ENCODE data around the gene ZNF844. TPM values are rescaled to one million over a fixed set of nuclear protein-coding genes. Genes with fewer than 3 reads are reported as not detected.

Gene ZNF844
- total and polyA plus RNA-seq, 3 donors from 2014 or later: 10.3 to 18.0 (median 15.7) TPM

DNA sequence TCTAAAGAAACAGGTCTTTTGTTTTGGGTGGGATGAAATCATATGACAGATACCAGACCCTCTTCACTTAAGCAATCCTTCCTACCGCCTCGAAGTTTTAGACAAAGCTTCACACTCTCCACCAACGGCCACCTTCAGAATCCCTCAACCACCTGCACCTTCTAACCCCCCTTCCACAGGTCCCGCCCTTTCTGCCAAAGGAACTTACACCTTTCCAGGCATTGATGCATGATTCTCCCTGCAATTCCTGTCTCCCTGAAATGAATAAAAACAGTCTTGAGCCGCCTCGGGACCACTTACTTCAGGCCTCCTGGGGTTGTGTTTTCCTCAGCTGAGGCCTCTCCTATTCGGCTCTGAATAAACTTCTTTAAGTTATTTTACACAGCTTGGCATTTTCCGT lies 29.9 kb upstream of the ZNF844 start:
- no peak for TF ChIP-seq POLR2A (IDR thresholded peaks at IDR 0.05)
- TF ChIP-seq, protein P1, sequence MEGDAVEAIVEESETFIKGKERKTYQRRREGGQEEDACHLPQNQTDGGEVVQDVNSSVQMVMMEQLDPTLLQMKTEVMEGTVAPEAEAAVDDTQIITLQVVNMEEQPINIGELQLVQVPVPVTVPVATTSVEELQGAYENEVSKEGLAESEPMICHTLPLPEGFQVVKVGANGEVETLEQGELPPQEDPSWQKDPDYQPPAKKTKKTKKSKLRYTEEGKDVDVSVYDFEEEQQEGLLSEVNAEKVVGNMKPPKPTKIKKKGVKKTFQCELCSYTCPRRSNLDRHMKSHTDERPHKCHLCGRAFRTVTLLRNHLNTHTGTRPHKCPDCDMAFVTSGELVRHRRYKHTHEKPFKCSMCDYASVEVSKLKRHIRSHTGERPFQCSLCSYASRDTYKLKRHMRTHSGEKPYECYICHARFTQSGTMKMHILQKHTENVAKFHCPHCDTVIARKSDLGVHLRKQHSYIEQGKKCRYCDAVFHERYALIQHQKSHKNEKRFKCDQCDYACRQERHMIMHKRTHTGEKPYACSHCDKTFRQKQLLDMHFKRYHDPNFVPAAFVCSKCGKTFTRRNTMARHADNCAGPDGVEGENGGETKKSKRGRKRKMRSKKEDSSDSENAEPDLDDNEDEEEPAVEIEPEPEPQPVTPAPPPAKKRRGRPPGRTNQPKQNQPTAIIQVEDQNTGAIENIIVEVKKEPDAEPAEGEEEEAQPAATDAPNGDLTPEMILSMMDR (IDR thresholded peaks at IDR 0.05): no peak
- 13 to 19% methylated on average over 8 of the region's 8 CpGs for WGBS, 2 donors
- intact Hi-C loops (cut with DNase I; ENCODE audit: low total_unique reads): no loop called here

DNA sequence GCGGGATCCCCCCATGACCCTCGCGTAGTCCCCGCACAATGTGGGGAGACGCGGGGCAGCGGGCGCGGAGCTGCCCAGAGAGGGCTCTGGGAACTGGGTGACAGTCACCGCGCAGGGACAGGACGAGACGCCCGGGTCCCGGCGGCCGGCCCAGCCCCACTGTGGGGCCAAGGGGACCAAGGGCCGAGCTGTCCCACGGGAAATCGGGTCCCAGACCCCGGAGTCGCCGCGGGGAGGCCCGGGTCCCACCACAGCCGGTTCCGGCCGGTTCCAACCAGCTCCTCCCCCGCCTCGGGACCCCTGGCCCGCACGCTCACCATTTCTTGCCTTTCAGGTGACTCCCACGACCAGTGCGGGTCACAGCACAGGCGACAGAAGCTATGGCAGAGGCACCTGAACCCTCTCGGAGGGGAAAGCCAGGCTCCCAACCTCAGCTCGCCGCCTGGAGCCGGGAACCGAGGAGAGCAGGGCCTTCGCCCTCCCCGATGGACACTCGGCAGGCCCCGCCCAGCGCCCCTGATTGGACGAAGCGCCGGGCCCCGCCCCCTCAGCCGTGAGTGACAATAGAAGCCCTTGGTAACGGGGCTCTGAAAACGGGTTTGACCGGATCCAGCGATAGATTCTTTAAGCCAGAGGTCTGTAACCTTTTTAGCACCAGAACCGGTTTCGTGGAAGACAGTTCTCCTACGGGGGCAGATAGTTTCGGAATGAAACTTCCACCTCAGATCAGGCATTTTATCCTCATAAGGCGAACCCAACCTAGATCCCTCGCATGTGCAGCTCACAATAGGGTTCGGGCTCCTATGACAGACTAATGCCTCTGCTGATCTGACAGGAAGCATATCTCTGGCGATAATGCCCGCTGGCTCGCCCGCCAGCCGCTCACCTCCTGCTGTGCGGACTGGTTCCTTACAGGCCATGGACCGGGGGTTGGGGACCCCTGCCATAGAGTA lies 29.0 kb upstream of the ZNF844 start, which contains the start of gene ZNF433:
ZNF433 (minus strand) TSS at position 460 of the 953 bp plus-strand sequence; CDS start at position 320, 140 bp downstream.
- peak; percentile 98 for DNase-seq
- peak within 1 kb of the TSS; percentile 85 to 91 for H3K4me3 ChIP-seq
- no peaks in the 10 kb centered on the region for H3K9me3 ChIP-seq
- TF ChIP-seq, protein P1 (IDR thresholded peaks at IDR 0.05): no peak
- peak; percentile 79 for TF ChIP-seq POLR2A (IDR thresholded peaks at IDR 0.05)
- no peaks in the 10 kb centered on the region for H3K27me3 ChIP-seq
- H3K27ac ChIP-seq: peak within 1 kb of the TSS; percentile 90 to 93
- peaks cover 7% of the 10 kb centered on the region for H3K4me1 ChIP-seq
- WGBS, 2 donors: 0 to 1% methylated on average over 11 to 68 of the region's 68 CpGs
- intact Hi-C loops (cut with DNase I; ENCODE audit: low total_unique reads): no loop called here
- H3K36me3 ChIP-seq (ENCODE audit: low read depth, missing control alignments): no peaks in the 10 kb centered on the region

More for the DNA sequence above, 29.9 kb upstream of the ZNF844 start:
- H3K4me3 ChIP-seq: peak overlapping the region; percentile 85 to 91
- H3K36me3 ChIP-seq (ENCODE audit: low read depth, missing control alignments): no peaks in the 10 kb centered on the region
- H3K27ac ChIP-seq: peak overlapping the region; percentile 90 to 93
- H3K4me1 ChIP-seq: peaks cover 7% of the 10 kb centered on the region
- H3K27me3 ChIP-seq: no peaks in the 10 kb centered on the region
- DNase-seq: no peak
- H3K9me3 ChIP-seq: no peaks in the 10 kb centered on the region

DNA sequence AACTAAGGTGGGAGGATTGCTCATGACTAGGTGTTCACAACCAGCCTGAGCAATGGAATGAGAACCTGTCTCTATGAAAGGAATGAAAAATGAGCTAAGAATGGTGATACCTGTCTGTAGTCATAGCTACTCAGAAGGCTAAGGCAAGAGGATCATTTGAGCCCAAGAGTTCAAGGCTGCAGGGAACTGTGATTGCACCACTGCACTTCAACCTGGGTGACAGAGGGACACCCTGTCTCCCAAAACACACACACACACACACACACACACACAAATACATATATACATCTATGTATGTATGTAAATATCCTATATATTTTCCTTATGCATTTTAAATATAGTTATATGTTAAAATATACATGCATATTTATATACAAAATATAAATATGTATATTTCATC lies 21.6 kb upstream of the ZNF844 start:
- Histone ChIP-seq H3K27ac (no peak overlapping the region), H3K27me3 (no peaks in the 10 kb centered on the region), H3K4me3 (no peak overlapping the region), H3K36me3 (ENCODE audit: low read depth, missing control alignments) (no peaks in the 10 kb centered on the region), H3K9me3 (no peaks in the 10 kb centered on the region), H3K4me1 (no peaks in the 10 kb centered on the region)
- no peak for DNase-seq
- intact Hi-C loops (cut with DNase I; ENCODE audit: low total_unique reads): no loop called here
- TF ChIP-seq POLR2A (IDR thresholded peaks at IDR 0.05): no peak
- TF ChIP-seq, protein P1 (IDR thresholded peaks at IDR 0.05): no peak

DNA sequence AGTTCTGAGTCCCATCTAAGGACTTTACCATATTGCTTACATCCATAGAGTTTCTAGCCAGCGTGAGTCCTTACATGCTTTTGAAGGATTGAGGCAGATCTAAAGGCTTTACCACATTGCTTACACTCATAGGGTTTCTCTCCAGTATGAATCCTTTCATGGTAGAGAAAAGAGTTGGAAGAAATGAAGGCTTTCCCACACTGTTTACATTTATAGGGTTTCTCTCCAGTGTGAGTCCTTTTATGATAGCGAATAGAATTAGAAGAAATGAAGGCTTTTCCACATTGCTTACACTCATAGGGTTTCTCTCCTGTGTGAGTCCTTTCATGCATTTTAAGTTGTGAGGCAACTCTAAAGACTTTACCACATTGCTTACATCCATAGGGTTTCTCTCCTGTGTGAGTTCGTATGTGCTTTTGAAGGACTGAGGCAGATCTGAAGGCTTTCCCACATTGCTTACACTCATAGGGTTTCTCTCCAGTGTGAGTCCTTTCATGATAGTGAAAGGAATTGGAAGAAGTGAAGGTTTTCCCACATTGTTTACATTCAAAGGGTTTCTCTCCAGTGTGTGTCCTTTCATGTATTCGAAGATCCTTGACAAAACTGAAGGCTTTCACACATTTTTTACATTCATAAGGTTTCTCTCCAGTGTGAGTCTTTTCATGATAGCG lies 20.6 kb upstream of the ZNF844 start:
- H3K9me3 ChIP-seq: no peaks in the 10 kb centered on the region
- H3K27ac ChIP-seq: no peak overlapping the region
- DNase-seq: no peak
- TF ChIP-seq, protein P1 (IDR thresholded peaks at IDR 0.05): no peak
- no peak for TF ChIP-seq POLR2A (IDR thresholded peaks at IDR 0.05)
- H3K36me3 ChIP-seq (ENCODE audit: low read depth, missing control alignments): no peaks in the 10 kb centered on the region
- WGBS, 2 donors: 91 to 95% methylated on average over 5 of the region's 5 CpGs
- no peak overlapping the region for H3K4me3 ChIP-seq
- intact Hi-C loops (cut with DNase I; ENCODE audit: low total_unique reads): no loop called here
- no peaks in the 10 kb centered on the region for H3K27me3 ChIP-seq
- H3K4me1 ChIP-seq: no peaks in the 10 kb centered on the region

Measured in testis (tissue), 3 donors.